T-helper 1 cell treated with Interleukin-12 subunit alpha and Interleukin-12 subunit beta and Interleukin-4 antibody, amounts not matched to agents 30 ng/mL and 1 ng/mL, for 36 hours (primary cell): ENCODE results near the gene KY. TPM values are rescaled to one million over a fixed set of nuclear protein-coding genes. Genes with fewer than 3 reads are reported as not detected.

Experiments
- intact Hi-C: fragments of 100-400 bp; cut with micrococcal nuclease; formaldehyde crosslinking; loops from one replicate; pipeline ENCODE4 v1.15.1; 2024
- total RNA-seq: library from RNA; stranded (reverse); gene quantifications from 2 replicates; pipeline ENCODE4 v1.2.3, GENCODE V29; 2022

The KY gene
- total RNA-seq, 1 donor from 2014 or later, result not detected

- intact Hi-C loops, result no loop called here
These were observed 91.2 kb downstream of the KY start for GRCh38 chr3:134559591-134559990.

Other genes with a start within 250 kb of the KY start
- 19.8 and 22.9 TPM in 2 replicates for gene ANAPC13, start 165.0 kb downstream of the KY start, total RNA-seq
- gene CEP63, start 165.0 kb downstream of the KY start, total RNA-seq, result 25.9 and 26.3 TPM in 2 replicates
- gene EPHB1, start 144.2 kb upstream of the KY start, total RNA-seq, result 8.1 TPM in 2 replicates